NCI-H1694 (cell line): ENCODE measurements around the gene TP53RK.
"Not testable (repeated sequence)": the region's sequence is repeated elsewhere in the genome, so short reads cannot be mapped to it uniquely, and the experiment has no call there.

Source experiments
- DNase-seq: peaks from one replicate; lab custom pipeline; 2025; lab: John Stamatoyannopoulos, UW

Gene TP53RK

GRCh38 chr20:46683011-46683667 is 6.1 kb downstream of the TP53RK start:
- no peak for DNase-seq

- DNase-seq, result no peak
These were observed 7.0 kb downstream of the TP53RK start for GRCh38 chr20:46682063-46682821.

- DNase-seq, result peak; percentile 69
These were observed 8.0 kb downstream of the TP53RK start for GRCh38 chr20:46681032-46681854.

- no peak for DNase-seq
These were observed 8.6 kb downstream of the TP53RK start for GRCh38 chr20:46680684-46681031.

- DNase-seq, result no peak
These were observed 10.7 kb downstream of the TP53RK start for GRCh38 chr20:46678516-46678915.

- no peak for DNase-seq
These were observed 11.6 kb downstream of the TP53RK start for GRCh38 chr20:46677608-46678007.

GRCh38 chr20:46676649-46677316 is 12.5 kb downstream of the TP53RK start:
- not testable (repeated sequence) for DNase-seq

GRCh38 chr20:46674253-46675083 is 14.8 kb downstream of the TP53RK start:
- no peak for DNase-seq

- DNase-seq, result no peak
These were observed 15.6 kb downstream of the TP53RK start for GRCh38 chr20:46673394-46674252.

GRCh38 chr20:46672543-46673148 is 16.6 kb downstream of the TP53RK start:
- no peak for DNase-seq

- DNase-seq, result no peak
These were observed 17.2 kb downstream of the TP53RK start for GRCh38 chr20:46671866-46672542.

GRCh38 chr20:46670585-46671584 is 18.4 kb downstream of the TP53RK start:
- DNase-seq, result no peak

GRCh38 chr20:46670228-46670584 is 19.0 kb downstream of the TP53RK start:
- DNase-seq, result no peak

GRCh38 chr20:46666818-46667515 is 22.3 kb downstream of the TP53RK start:
- no peak for DNase-seq

- no peak for DNase-seq
These were observed 22.9 kb downstream of the TP53RK start for GRCh38 chr20:46666306-46666705.

GRCh38 chr20:46665602-46666001 is 23.6 kb downstream of the TP53RK start:
- DNase-seq, result no peak

- no peak for DNase-seq
These were observed 25.7 kb downstream of the TP53RK start for GRCh38 chr20:46663531-46663930.

GRCh38 chr20:46661659-46662058 is 27.6 kb downstream of the TP53RK start:
- no peak for DNase-seq
